Hippocampal formation (tissue), 2 donors: ENCODE data around the gene ADAP1.

Experiments
- DNase-seq, 2 donors: peaks; one replicate each; lab custom pipeline; 2025; lab: John Stamatoyannopoulos, UW

ADAP1 gene

GRCh38 chr7:909358-910329, 44.8 kb downstream of the ADAP1 start:
- peak in 1 of 2 donors; percentile 63 for DNase-seq

DNA sequence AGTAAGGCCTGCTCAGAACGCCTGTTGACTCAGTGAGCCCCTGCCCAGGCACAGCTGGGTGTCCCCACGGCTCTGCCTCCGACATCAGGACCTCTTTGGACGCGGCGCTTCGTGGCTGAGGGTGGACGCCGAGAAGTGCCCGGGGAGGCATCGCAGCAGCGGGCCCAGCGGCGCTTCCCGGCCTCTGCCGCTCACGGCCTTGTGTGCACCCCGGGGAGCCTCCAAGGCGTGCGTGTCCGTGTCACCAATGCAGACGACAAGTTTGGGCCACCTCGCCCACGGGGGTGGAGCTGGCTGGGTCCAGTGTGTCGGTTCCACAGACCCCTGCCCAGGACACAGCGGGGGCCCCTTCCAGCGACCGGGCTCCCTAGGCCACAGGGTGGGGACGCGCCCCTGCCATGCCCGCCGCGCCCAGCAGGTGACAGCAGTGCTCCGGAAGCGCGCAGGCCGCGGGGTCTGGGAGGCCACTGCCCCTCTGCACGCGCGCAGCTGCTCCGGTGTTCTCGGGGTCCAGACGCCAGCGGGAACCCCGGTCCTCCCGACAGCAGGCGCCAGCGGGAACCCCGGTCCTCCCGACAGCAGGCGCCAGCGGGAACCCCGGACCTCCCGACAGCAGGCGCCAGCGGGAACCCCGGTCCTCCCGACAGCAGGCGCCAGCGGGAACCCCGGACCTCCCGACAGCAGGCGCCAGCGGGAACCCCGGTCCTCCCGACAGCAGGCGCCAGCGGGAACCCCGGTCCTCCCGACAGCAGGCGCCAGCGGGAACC, 45.7 kb downstream of the ADAP1 start:
- peak; percentile 21 to 47 for DNase-seq

GRCh38 chr7:908159-908581, 46.3 kb downstream of the ADAP1 start:
- no peak for DNase-seq

GRCh38 chr7:907158-907980, 47.1 kb downstream of the ADAP1 start:
- peak in 1 of 2 donors; percentile 25 for DNase-seq

DNA sequence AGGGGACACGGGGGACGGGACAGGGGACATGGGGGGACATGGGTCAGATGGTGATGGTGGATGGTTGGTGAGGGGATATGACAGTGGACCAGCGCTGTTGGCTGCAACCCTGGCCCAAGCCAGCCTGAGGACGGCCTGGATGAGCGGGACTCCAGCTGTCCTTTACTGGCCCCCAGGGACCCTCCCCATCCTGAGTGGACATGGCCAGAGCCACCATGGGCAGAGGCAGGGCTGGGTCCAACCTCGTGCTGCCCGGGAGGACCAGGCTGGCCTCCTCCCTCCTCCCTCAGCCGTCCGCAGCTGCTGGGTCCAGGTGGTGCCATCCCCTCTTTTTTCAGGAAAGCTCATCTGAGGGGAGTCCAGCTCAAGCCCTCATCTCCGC, 47.7 kb downstream of the ADAP1 start:
- no peak for DNase-seq

DNA sequence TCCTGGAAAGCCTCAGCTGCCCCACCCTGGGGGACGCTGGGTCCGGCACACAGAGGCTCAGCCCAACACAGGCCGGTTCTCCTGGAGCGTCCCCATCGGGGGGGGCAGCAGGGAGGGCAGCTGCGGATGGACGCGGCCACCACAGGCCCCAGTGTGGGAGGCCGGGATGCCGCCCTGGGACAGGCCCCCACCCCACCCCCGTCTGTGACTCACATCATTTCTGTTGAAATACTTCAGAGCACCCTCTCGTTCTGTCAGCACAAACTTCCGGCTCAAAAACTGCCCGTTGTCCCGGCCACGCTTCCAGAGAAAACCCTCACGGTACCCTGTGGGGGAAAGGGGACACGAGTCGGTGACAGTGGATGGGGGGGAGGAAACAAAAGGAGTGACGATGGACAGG, 49.6 kb downstream of the ADAP1 start:
- no peak for DNase-seq

- no peak for DNase-seq
Measured at GRCh38 chr7:903921-904755, 50.3 kb downstream of the ADAP1 start.

GRCh38 chr7:902996-903395, 51.5 kb downstream of the ADAP1 start:
- DNase-seq: no peak

GRCh38 chr7:901388-902154, 52.9 kb downstream of the ADAP1 start:
- peak in 1 of 2 donors; percentile 67 for DNase-seq

DNA sequence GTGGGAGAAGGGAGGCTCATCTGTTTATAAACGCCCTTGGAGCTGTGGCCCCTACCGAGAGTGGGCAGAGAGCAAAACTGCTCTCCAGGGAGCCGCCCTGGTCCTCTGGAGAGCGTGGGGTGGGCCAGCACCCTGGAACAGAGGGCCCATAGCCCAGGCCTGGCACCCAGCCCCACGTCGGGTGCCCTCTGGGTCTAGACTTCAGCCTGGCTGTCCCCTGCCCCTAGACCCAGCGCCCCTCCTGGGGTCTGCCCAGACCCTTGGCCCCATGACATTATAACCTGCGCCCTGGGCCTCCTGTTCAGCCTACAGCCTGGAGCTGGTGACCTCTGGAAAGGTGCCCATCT, 53.5 kb downstream of the ADAP1 start:
- no peak for DNase-seq

DNA sequence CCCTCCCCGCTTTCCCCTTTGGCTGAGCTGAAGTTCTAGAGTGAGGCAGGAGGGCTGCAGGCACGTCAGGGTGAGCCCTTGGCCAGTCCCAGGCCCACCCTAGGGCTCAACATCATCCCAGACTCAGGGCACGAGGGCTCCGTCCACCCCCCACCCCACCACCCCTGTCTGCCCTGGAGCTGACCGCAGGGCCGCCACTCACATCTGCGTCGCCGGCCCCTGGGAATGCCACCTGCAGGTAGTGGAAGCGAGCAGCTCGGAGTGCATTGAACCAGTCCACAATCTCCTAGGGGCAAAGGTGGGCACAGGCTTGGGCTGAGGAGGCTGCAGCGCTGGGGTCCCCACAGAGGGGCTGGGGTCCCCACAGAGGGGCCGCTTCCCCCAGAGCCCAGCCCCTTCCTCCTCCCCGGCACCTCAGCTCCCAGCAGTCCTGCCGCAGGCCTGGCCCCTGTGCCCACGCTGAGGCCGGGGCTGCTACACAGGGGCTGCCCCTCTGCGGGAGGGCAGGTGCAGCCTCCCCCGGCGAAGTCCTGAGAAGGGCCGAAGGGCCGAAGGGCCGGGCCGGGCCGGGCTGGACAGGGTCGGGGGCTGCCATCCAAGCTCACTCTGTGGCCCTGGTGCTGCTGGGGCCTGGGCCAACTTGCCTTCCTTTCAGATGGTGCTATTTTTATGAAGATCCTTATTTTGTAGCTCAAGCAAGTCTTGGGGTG, 54.0 kb downstream of the ADAP1 start:
- DNase-seq: no peak

- DNase-seq: no peak
Measured at GRCh38 chr7:899806-900205, 54.7 kb downstream of the ADAP1 start.

GRCh38 chr7:898855-899681, 55.4 kb downstream of the ADAP1 start:
- no peak for DNase-seq

- no peak for DNase-seq
Measured at GRCh38 chr7:898460-898854, 56.0 kb downstream of the ADAP1 start.

- DNase-seq: no peak
Measured at GRCh38 chr7:897771-898376, 56.6 kb downstream of the ADAP1 start.

- no peak for DNase-seq
Measured at GRCh38 chr7:897086-897485, 57.4 kb downstream of the ADAP1 start.

DNA sequence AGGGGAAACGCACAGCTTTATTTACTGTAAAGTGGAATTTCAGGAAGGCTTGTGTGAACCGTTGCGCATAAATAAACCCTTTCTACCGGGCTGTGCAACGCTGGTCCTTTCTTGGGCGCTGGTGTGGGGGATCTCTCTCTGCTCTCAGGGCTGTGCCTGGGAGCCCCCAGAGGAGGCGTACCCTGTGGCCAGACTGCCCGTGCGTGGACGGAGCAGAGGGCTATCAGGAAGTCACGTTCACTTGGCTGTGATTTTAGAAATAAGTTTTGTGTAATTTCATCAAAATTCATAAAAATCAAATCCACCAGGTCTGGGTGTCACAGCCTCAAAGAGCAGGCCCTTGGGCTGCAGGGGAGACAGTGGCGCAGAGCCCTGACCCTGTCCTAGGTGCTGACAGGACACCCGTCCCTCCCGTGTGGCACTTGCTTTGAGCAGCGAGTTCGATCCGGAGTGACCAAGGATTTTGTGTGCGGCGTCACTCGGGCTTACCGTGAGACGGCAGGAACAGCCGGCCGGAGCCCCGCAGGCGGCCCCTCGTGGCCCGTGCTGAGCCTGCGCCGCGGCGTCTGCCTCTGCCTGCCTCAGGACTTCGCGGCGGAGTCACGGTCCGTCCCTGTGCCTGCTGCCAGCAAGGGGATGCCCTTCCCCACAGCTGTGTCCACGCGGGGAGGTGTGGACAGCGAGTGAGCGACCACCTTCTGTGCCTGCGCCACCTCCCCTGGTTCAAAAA, 58.0 kb downstream of the ADAP1 start:
- DNase-seq: no peak
